KMS-11 (cell line): ENCODE data around the gene PLAAT5.
A peak's percentile ranks its signal among the peaks of the same experiment; 100 is the strongest.

Source experiments
- H2AFZ ChIP-seq: fragments of 200-600 bp; sonication (generic); 2 replicates; pipeline ENCODE4 v1.6.1; 2016; ENCODE audit warnings: antibody characterized with exemption, mixed run types, low read depth
- H3K27ac ChIP-seq: fragments of 200-600 bp; sonication (generic); 2 replicates; pipeline ENCODE4 v1.6.1; 2016; ENCODE audit warnings: mild to moderate bottlenecking, mixed run types
- H3K27me3 ChIP-seq: fragments of 200-600 bp; sonication (generic); 2 replicates; pipeline ENCODE4 v1.6.1; 2017; ENCODE audit warnings: mild to moderate bottlenecking, low read depth, mixed run types, moderate library complexity; ENCODE audit not compliant: insufficient read depth
- H3K36me3 ChIP-seq: fragments of 200-600 bp; sonication (generic); 2 replicates; pipeline ENCODE4 v1.6.1; 2017; ENCODE audit warnings: mild to moderate bottlenecking, mixed run types; ENCODE audit not compliant: insufficient read depth
- H3K4me1 ChIP-seq: fragments of 200-600 bp; sonication (generic); 2 replicates; pipeline ENCODE4 v1.6.1; 2016; ENCODE audit warnings: mild to moderate bottlenecking, low read depth, mixed run types; ENCODE audit not compliant: poor library complexity, severe bottlenecking
- H3K4me2 ChIP-seq: fragments of 200-600 bp; sonication (generic); 2 replicates; pipeline ENCODE4 v1.7.0; 2016; ENCODE audit warnings: mild to moderate bottlenecking, mixed run types
- H3K4me3 ChIP-seq: fragments of 200-600 bp; sonication (generic); IDR thresholded peaks from 2 replicates; pipeline ENCODE4 v1.6.1; 2017; ENCODE audit warnings: low read depth, low read length, mixed read lengths; ENCODE audit not compliant: insufficient read depth
- H3K79me2 ChIP-seq: fragments of 200-600 bp; sonication (generic); 2 replicates; pipeline ENCODE4 v1.6.1; 2016; ENCODE audit warnings: low read depth, mixed run types; ENCODE audit not compliant: insufficient read depth
- H3K9ac ChIP-seq: fragments of 200-600 bp; sonication (generic); 2 replicates; pipeline ENCODE4 v1.6.1; 2016; ENCODE audit warnings: mild to moderate bottlenecking, mixed run types
- H4K20me1 ChIP-seq: fragments of 200-600 bp; sonication (generic); 2 replicates; pipeline ENCODE4 v1.6.1; 2016; ENCODE audit warnings: mild to moderate bottlenecking, mixed run types; ENCODE audit not compliant: insufficient read depth
- TF ChIP-seq, protein P1 (sequence below): fragments of 200-600 bp; sonication (generic); conservative IDR thresholded peaks from 2 replicates; pipeline ENCODE4 v1.6.1; 2017; ENCODE audit warnings: low read depth, mild to moderate bottlenecking, antibody characterized with exemption, low read length, moderate library complexity, mixed read lengths

PLAAT5 gene

DNA sequence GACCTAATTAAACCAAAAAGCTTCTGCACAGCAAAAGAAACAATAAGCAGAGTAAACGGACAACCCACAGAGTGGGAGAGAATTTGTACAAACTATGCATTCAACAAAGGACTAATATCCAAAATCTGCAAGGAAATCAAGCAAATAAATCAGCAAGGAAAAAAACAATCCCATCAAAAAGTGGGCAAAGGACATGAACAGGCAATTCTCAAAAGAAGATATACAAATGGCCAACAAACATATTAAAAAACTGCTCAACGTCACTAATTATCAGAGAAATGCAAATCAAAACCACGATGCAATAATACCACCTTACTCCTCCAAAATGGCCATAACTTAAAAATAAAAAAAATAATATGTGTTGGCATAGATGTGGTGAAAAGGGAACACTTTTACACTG, 5.2 kb downstream of the PLAAT5 start:
- Histone ChIP-seq H3K9ac (no peak overlapping the region), H4K20me1 (no peaks in the 10 kb centered on the region), H3K4me3 (no peak overlapping the region), H3K4me2 (no peak overlapping the region), H3K79me2 (no peaks in the 10 kb centered on the region), H3K4me1 (peaks cover 24% of the 10 kb centered on the region), H3K36me3 (no peaks in the 10 kb centered on the region), H3K27ac (no peak overlapping the region), H2AFZ (no peak overlapping the region), H3K27me3 (no peaks in the 10 kb centered on the region)
- TF ChIP-seq, protein P1, sequence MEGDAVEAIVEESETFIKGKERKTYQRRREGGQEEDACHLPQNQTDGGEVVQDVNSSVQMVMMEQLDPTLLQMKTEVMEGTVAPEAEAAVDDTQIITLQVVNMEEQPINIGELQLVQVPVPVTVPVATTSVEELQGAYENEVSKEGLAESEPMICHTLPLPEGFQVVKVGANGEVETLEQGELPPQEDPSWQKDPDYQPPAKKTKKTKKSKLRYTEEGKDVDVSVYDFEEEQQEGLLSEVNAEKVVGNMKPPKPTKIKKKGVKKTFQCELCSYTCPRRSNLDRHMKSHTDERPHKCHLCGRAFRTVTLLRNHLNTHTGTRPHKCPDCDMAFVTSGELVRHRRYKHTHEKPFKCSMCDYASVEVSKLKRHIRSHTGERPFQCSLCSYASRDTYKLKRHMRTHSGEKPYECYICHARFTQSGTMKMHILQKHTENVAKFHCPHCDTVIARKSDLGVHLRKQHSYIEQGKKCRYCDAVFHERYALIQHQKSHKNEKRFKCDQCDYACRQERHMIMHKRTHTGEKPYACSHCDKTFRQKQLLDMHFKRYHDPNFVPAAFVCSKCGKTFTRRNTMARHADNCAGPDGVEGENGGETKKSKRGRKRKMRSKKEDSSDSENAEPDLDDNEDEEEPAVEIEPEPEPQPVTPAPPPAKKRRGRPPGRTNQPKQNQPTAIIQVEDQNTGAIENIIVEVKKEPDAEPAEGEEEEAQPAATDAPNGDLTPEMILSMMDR = no peak

DNA sequence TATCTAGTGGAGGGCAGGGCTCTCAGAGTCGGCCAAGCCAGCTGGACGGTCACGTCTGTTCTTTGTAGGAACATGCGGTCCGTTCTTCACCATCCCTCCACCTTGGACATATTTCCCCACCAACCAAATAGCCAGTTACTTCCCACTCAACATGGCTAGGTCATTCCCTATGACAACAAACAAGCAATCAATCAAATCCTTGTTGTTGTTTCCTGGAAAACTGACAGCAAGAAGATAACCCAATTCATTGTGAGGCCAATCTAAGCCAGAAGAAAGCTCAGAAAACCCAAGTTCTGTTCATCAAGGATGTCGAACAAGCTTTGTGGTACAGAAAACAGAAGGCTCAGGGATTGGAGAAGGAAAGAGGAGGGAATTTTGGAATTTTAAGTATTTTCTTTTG, 10.9 kb downstream of the PLAAT5 start:
- no peaks in the 10 kb centered on the region for H4K20me1 ChIP-seq
- H3K9ac ChIP-seq = no peak overlapping the region
- H3K4me1 ChIP-seq = no peaks in the 10 kb centered on the region
- TF ChIP-seq, protein P1 = no peak
- no peak overlapping the region for H2AFZ ChIP-seq
- no peak overlapping the region for H3K4me2 ChIP-seq
- H3K79me2 ChIP-seq = no peaks in the 10 kb centered on the region
- H3K27me3 ChIP-seq = no peaks in the 10 kb centered on the region
- no peak overlapping the region for H3K27ac ChIP-seq
- no peaks in the 10 kb centered on the region for H3K36me3 ChIP-seq
- H3K4me3 ChIP-seq = no peak overlapping the region

DNA sequence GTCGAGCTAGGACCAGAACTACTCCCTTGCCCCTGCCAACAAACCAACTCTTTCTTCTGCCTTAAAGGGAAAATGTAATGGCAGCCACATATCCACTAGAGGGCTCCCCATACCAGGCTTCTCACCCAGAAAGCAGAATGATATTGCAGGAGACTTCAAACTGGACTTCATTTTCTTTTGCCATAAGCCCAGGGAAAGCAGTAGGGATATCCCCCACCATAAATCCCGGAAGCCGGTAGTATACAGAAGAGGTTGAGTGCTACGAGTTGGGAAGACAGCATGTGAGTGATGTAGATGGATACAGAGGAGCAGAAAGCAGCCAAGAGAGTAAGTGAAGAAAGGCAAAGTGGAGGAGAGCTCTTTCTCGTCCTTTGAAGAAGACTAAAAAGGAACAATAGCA, 12.1 kb downstream of the PLAAT5 start:
- H2AFZ ChIP-seq = no peak overlapping the region
- H3K79me2 ChIP-seq = no peaks in the 10 kb centered on the region
- H3K4me1 ChIP-seq = no peaks in the 10 kb centered on the region

DNA sequence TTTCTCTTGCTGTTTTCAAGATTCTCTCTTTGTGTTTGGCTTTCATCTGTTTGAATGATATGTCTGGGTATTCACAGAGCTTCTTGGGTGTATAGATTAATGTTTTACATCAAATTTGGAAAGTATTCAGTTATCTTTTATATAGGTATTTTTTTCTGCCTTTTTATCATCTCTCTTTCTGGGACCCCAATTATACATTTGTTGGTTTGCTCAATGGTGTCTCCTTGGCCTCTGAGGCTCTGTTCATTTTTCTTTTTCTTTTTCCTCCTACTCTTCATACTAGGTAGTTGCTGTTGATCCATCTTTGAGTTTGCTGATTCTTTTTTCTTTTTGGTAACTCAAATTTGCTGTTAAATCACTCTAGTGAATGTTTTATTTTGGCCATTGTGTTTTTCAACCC, 14.3 kb downstream of the PLAAT5 start:
- Histone ChIP-seq H3K4me1 (no peaks in the 10 kb centered on the region), H3K27me3 (no peaks in the 10 kb centered on the region), H2AFZ (no peak overlapping the region), H4K20me1 (no peaks in the 10 kb centered on the region), H3K36me3 (no peaks in the 10 kb centered on the region), H3K4me2 (no peak overlapping the region), H3K79me2 (no peaks in the 10 kb centered on the region), H3K9ac (no peak overlapping the region), H3K4me3 (no peak overlapping the region), H3K27ac (no peak overlapping the region)
- TF ChIP-seq, protein P1 = no peak

More for the DNA sequence above, 12.1 kb downstream of the PLAAT5 start:
- no peaks in the 10 kb centered on the region for H3K36me3 ChIP-seq
- H3K27ac ChIP-seq = no peak overlapping the region
- no peak overlapping the region for H3K4me2 ChIP-seq
- H3K4me3 ChIP-seq = no peak overlapping the region
- H3K9ac ChIP-seq = no peak overlapping the region
- H4K20me1 ChIP-seq = no peaks in the 10 kb centered on the region
- TF ChIP-seq, protein P1 = peak; percentile 95
- H3K27me3 ChIP-seq = no peaks in the 10 kb centered on the region
